ENCODE data around the gene CFB.

The CFB gene

GRCh38 chr6:31952890-31953289 lies 7.0 kb downstream of the CFB start:
- no peak overlapping the region for H3K4me3 ChIP-seq (replicated peaks; ENCODE audit: insufficient read depth, low read length)
- TF ChIP-seq POLR2AphosphoS5 (IDR thresholded peaks at IDR 0.05; ENCODE audit: low read depth), result no peak
- TF ChIP-seq CTCF (IDR thresholded peaks at IDR 0.05; ENCODE audit: insufficient read depth, low read length), result no peak
- TF ChIP-seq GABPA (IDR thresholded peaks at IDR 0.05; ENCODE audit: low read depth), result no peak
- TF ChIP-seq SPI1 (IDR thresholded peaks at IDR 0.05; ENCODE audit: borderline replicate concordance, low read depth), result no peak; the same call in 1 of the 2 replicates
- DNase-seq (ENCODE audit: low read depth in 1 of 2, low spot score in 1 of 2), result no peak
- H3K27ac ChIP-seq (replicated peaks), result no peak overlapping the region
- H3K27me3 ChIP-seq (ENCODE audit: insufficient read depth, poor library complexity, severe bottlenecking), result no peaks in the 10 kb centered on the region

DNA sequence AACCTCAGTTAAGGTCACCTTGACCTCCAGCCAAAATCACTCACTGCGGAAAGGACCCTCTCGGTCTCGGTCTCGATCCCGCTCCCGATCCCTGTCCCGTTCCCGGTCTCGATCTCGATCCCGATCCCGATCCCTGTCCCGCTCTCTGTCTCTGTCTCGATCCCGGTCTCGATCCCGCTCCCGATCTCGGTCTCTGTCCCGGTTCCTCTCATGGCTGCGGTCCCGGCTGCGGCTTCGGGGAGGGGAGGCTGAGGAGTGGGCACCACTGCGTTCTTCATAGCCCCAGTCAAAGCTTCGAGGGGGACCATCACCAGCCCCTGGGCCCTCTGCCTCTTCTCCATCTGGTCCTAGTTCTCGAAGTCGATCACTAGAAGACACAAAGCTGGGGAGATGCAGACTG lies 8.6 kb downstream of the CFB start:
- Histone ChIP-seq H3K4me3 (replicated peaks; ENCODE audit: insufficient read depth, low read length) (no peak overlapping the region), H3K27ac (replicated peaks) (no peak overlapping the region), H3K27me3 (ENCODE audit: insufficient read depth, poor library complexity, severe bottlenecking) (no peaks in the 10 kb centered on the region)
- TF ChIP-seq SPI1 (IDR thresholded peaks at IDR 0.05; ENCODE audit: borderline replicate concordance, low read depth) (no peak), GABPA (IDR thresholded peaks at IDR 0.05; ENCODE audit: low read depth) (no peak), CTCF (IDR thresholded peaks at IDR 0.05; ENCODE audit: insufficient read depth, low read length) (no peak), POLR2AphosphoS5 (IDR thresholded peaks at IDR 0.05; ENCODE audit: low read depth) (no peak)
- TF ChIP-seq, protein P1, sequence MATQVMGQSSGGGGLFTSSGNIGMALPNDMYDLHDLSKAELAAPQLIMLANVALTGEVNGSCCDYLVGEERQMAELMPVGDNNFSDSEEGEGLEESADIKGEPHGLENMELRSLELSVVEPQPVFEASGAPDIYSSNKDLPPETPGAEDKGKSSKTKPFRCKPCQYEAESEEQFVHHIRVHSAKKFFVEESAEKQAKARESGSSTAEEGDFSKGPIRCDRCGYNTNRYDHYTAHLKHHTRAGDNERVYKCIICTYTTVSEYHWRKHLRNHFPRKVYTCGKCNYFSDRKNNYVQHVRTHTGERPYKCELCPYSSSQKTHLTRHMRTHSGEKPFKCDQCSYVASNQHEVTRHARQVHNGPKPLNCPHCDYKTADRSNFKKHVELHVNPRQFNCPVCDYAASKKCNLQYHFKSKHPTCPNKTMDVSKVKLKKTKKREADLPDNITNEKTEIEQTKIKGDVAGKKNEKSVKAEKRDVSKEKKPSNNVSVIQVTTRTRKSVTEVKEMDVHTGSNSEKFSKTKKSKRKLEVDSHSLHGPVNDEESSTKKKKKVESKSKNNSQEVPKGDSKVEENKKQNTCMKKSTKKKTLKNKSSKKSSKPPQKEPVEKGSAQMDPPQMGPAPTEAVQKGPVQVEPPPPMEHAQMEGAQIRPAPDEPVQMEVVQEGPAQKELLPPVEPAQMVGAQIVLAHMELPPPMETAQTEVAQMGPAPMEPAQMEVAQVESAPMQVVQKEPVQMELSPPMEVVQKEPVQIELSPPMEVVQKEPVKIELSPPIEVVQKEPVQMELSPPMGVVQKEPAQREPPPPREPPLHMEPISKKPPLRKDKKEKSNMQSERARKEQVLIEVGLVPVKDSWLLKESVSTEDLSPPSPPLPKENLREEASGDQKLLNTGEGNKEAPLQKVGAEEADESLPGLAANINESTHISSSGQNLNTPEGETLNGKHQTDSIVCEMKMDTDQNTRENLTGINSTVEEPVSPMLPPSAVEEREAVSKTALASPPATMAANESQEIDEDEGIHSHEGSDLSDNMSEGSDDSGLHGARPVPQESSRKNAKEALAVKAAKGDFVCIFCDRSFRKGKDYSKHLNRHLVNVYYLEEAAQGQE (IDR thresholded peaks at IDR 0.05; ENCODE audit: insufficient replicate concordance, low read depth), result no peak
- no peak for DNase-seq (ENCODE audit: low read depth in 1 of 2, low spot score in 1 of 2)

GRCh38 chr6:31956796-31957195 lies 10.9 kb downstream of the CFB start:
- no peaks in the 10 kb centered on the region for H3K27me3 ChIP-seq (ENCODE audit: insufficient read depth, poor library complexity, severe bottlenecking)
- H3K27ac ChIP-seq (replicated peaks), result no peak overlapping the region
- TF ChIP-seq CTCF (IDR thresholded peaks at IDR 0.05; ENCODE audit: insufficient read depth, low read length), result no peak
- TF ChIP-seq GABPA (IDR thresholded peaks at IDR 0.05; ENCODE audit: low read depth), result no peak
- TF ChIP-seq, protein P1 (IDR thresholded peaks at IDR 0.05; ENCODE audit: insufficient replicate concordance, low read depth), result no peak
- no peak for DNase-seq (ENCODE audit: low read depth in 1 of 2, low spot score in 1 of 2)
- no peak overlapping the region for H3K4me3 ChIP-seq (replicated peaks; ENCODE audit: insufficient read depth, low read length)

GRCh38 chr6:31958412-31958740 lies 12.5 kb downstream of the CFB start:
- peak overlapping the region; percentile 74 for H3K4me3 ChIP-seq (replicated peaks; ENCODE audit: insufficient read depth, low read length)

More at GRCh38 chr6:31958412-31958740, 12.5 kb downstream of the CFB start:
- no peak for TF ChIP-seq GABPA (IDR thresholded peaks at IDR 0.05; ENCODE audit: low read depth)
- TF ChIP-seq, protein P1 (IDR thresholded peaks at IDR 0.05; ENCODE audit: insufficient replicate concordance, low read depth), result no peak
- no peak for TF ChIP-seq SPI1 (IDR thresholded peaks at IDR 0.05; ENCODE audit: borderline replicate concordance, low read depth)
- no peak for TF ChIP-seq POLR2AphosphoS5 (IDR thresholded peaks at IDR 0.05; ENCODE audit: low read depth)
- TF ChIP-seq CTCF (IDR thresholded peaks at IDR 0.05; ENCODE audit: insufficient read depth, low read length), result no peak
- DNase-seq (ENCODE audit: low read depth in 1 of 2, low spot score in 1 of 2), result no peak
- peak overlapping the region; percentile 82 for H3K27ac ChIP-seq (replicated peaks)
- no peaks in the 10 kb centered on the region for H3K27me3 ChIP-seq (ENCODE audit: insufficient read depth, poor library complexity, severe bottlenecking)

Measured in HL-60 (cell line).